Trophoblast cell (in vitro differentiated cells and primary cell): Measurements from ENCODE around the gene PRLR.

Experiments
- DNase-seq, 2 donors: peaks; one replicate each; pipeline ENCODE4 v3.0.0-alpha.2; 2016
- H2AFZ ChIP-seq: 2 replicates; pipeline ENCODE4 v1.6.1; 2013; ENCODE audit warnings: low read length, moderate library complexity, mild to moderate bottlenecking; ENCODE audit not compliant: insufficient read depth, poor library complexity
- H2AK5ac ChIP-seq: 2 replicates; pipeline ENCODE4 v1.6.1; 2013; ENCODE audit warnings: mild to moderate bottlenecking, low read length
- H2BK120ac ChIP-seq: 2 replicates; pipeline ENCODE4 v1.6.1; 2013; ENCODE audit warnings: low read length, mild to moderate bottlenecking, moderate library complexity; ENCODE audit not compliant: insufficient read depth, poor library complexity
- H2BK12ac ChIP-seq: 2 replicates; pipeline ENCODE4 v1.6.1; 2013; ENCODE audit warnings: mild to moderate bottlenecking, low read length, moderate library complexity
- H2BK5ac ChIP-seq: 2 replicates; pipeline ENCODE4 v1.6.1; 2013; ENCODE audit warnings: low read length, low read depth, moderate library complexity, mild to moderate bottlenecking; ENCODE audit not compliant: poor library complexity
- H3K14ac ChIP-seq: 2 replicates; pipeline ENCODE4 v1.6.1; 2013; ENCODE audit warnings: mild to moderate bottlenecking, low read length
- H3K18ac ChIP-seq: 2 replicates; pipeline ENCODE4 v1.6.1; 2013; ENCODE audit warnings: mild to moderate bottlenecking, low read length
- H3K23ac ChIP-seq: 2 replicates; pipeline ENCODE4 v1.6.1; 2013; ENCODE audit warnings: low read length
- H3K27ac ChIP-seq: 2 replicates; pipeline ENCODE4 v1.5.1; 2013; ENCODE audit warnings: low read depth, mild to moderate bottlenecking, inconsistent platforms, low read length, moderate library complexity
- H3K27me3 ChIP-seq: 2 replicates; pipeline ENCODE4 v1.6.1; 2013; ENCODE audit warnings: inconsistent platforms, mild to moderate bottlenecking, low read length, moderate library complexity; ENCODE audit not compliant: insufficient read depth
- H3K36me3 ChIP-seq, 2 experiments: 1 replicate in 1 of 2; 2 replicates in 1 of 2; pipeline ENCODE4 v1.6.1; 2013; ENCODE audit warnings: low read length in 2 of 2, mild to moderate bottlenecking in 2 of 2, moderate library complexity in 1 of 2; ENCODE audit not compliant: insufficient read depth in 2 of 2, control insufficient read depth in 1 of 2
- H3K4ac ChIP-seq: 2 replicates; pipeline ENCODE4 v1.6.1; 2013; ENCODE audit warnings: low read depth, mild to moderate bottlenecking, low read length, moderate library complexity
- H3K4me1 ChIP-seq, 2 experiments: 1 replicate in 1 of 2; 2 replicates in 1 of 2; pipeline ENCODE4 v1.6.1; 2013; ENCODE audit warnings: low read length in 2 of 2, mild to moderate bottlenecking in 2 of 2, moderate library complexity in 1 of 2; ENCODE audit not compliant: insufficient read depth in 2 of 2, control insufficient read depth in 1 of 2
- H3K4me2 ChIP-seq: 2 replicates; pipeline ENCODE4 v1.6.1; 2013; ENCODE audit warnings: inconsistent platforms, mild to moderate bottlenecking, low read length, moderate library complexity
- H3K4me3 ChIP-seq: 2 replicates; pipeline ENCODE4 v1.5.1; 2013; ENCODE audit warnings: mild to moderate bottlenecking, low read depth, low read length, inconsistent platforms
- H3K79me1 ChIP-seq: one replicate; pipeline ENCODE4 v1.6.1; 2013; ENCODE audit warnings: low read length
- H3K79me2 ChIP-seq: 2 replicates; pipeline ENCODE4 v1.6.1; 2013; ENCODE audit warnings: low read length, mild to moderate bottlenecking; ENCODE audit not compliant: control insufficient read depth, insufficient read depth, poor library complexity
- H3K9ac ChIP-seq: 2 replicates; pipeline ENCODE4 v1.6.1; 2013; ENCODE audit warnings: mild to moderate bottlenecking, low read length
- H3K9me3 ChIP-seq: 2 replicates; pipeline ENCODE4 v1.6.1; 2013; ENCODE audit warnings: low read depth, mild to moderate bottlenecking, control low read depth, inconsistent platforms, low read length; ENCODE audit not compliant: insufficient read depth
- H4K12ac ChIP-seq: 2 replicates; pipeline ENCODE4 v1.6.1; 2013; ENCODE audit warnings: low read depth, mild to moderate bottlenecking, low read length, moderate library complexity
- H4K8ac ChIP-seq: 2 replicates; pipeline ENCODE4 v1.6.1; 2013; ENCODE audit warnings: low read depth, mild to moderate bottlenecking, low read length, moderate library complexity
- H4K91ac ChIP-seq: one replicate; pipeline ENCODE4 v1.6.1; 2013; ENCODE audit warnings: low read depth, mild to moderate bottlenecking, low read length, moderate library complexity
- WGBS: extraction: QIAGEN DNeasy Blood & Tissue Kit; methylation state at CpG from one replicate; pipeline ENCODE4 v1.1.7; 2013; ENCODE audit warnings: missing lambda C conversion rate; ENCODE audit not compliant: insufficient read length, insufficient coverage; ENCODE audit errors: extremely low coverage; 5-methylcytosine and 5-hydroxymethylcytosine counted together

Gene PRLR

GRCh38 chr5:35182486-35182885, 47.8 kb downstream of the PRLR start:
- Histone ChIP-seq H3K4me3 (no peak overlapping the region), H3K9me3 (no peaks in the 10 kb centered on the region), H3K79me2 (peaks cover 2% of the 10 kb centered on the region), H3K9ac (no peak overlapping the region), H3K4ac (no peak overlapping the region), H3K36me3 (no peaks in the 10 kb centered on the region), H3K14ac (no peak overlapping the region), H4K12ac (no peak overlapping the region), H3K27me3 (no peaks in the 10 kb centered on the region), H2AK5ac (no peak overlapping the region), H3K27ac (no peak overlapping the region), H3K18ac (no peak overlapping the region), H2AFZ (no peak overlapping the region), H3K4me2 (no peak overlapping the region), H3K23ac (no peak overlapping the region), H2BK120ac (no peak overlapping the region), H2BK5ac (no peak overlapping the region), H3K79me1 (no peaks in the 10 kb centered on the region), H4K91ac (no peak overlapping the region), H4K8ac (no peak overlapping the region), H2BK12ac (no peak overlapping the region), H3K4me1 (peaks cover 3 to 5% of the 10 kb centered on the region in 2 experiments)
- no peak for DNase-seq
- WGBS: no CpG with 5 or more reads among the region's 1 CpG

GRCh38 chr5:35180046-35180445, 50.2 kb downstream of the PRLR start:
- Histone ChIP-seq H3K4me3 (no peak overlapping the region), H3K36me3 (no peaks in the 10 kb centered on the region), H3K79me1 (no peaks in the 10 kb centered on the region), H3K18ac (no peak overlapping the region), H2BK120ac (no peak overlapping the region), H4K8ac (no peak overlapping the region), H3K23ac (no peak overlapping the region), H3K4me1 (peaks cover 3 to 5% of the 10 kb centered on the region in 2 experiments), H3K9me3 (no peaks in the 10 kb centered on the region), H2AK5ac (no peak overlapping the region), H3K9ac (no peak overlapping the region), H2BK5ac (no peak overlapping the region), H2AFZ (no peak overlapping the region), H4K91ac (no peak overlapping the region), H3K4me2 (no peak overlapping the region), H2BK12ac (no peak overlapping the region), H3K27ac (no peak overlapping the region), H4K12ac (no peak overlapping the region), H3K79me2 (peaks cover 2% of the 10 kb centered on the region), H3K14ac (no peak overlapping the region), H3K4ac (no peak overlapping the region), H3K27me3 (no peaks in the 10 kb centered on the region)
- no CpG with 5 or more reads among the region's 7 CpGs for WGBS
- no peak for DNase-seq

- Histone ChIP-seq H3K18ac (no peak overlapping the region), H2AK5ac (no peak overlapping the region), H3K23ac (no peak overlapping the region), H4K8ac (no peak overlapping the region), H2BK120ac (no peak overlapping the region), H3K79me1 (no peaks in the 10 kb centered on the region), H3K27me3 (no peaks in the 10 kb centered on the region), H3K9me3 (no peaks in the 10 kb centered on the region), H3K4me3 (no peak overlapping the region), H4K12ac (no peak overlapping the region), H4K91ac (no peak overlapping the region), H3K9ac (no peak overlapping the region), H3K14ac (no peak overlapping the region), H3K4ac (no peak overlapping the region), H3K4me2 (no peak overlapping the region), H3K36me3 (no peaks in the 10 kb centered on the region), H3K27ac (no peak overlapping the region), H2BK12ac (no peak overlapping the region), H2BK5ac (no peak overlapping the region), H3K4me1 (no peaks in the 10 kb centered on the region), H3K79me2 (no peaks in the 10 kb centered on the region), H2AFZ (no peak overlapping the region)
- DNase-seq: no peak
- no CpG with 5 or more reads among the region's 3 CpGs for WGBS
Measured at GRCh38 chr5:35177783-35178182, 52.5 kb downstream of the PRLR start.

GRCh38 chr5:35172533-35172932, 57.8 kb downstream of the PRLR start:
- Histone ChIP-seq H2AFZ (no peak overlapping the region), H3K79me2 (no peaks in the 10 kb centered on the region), H3K18ac (no peak overlapping the region), H2BK12ac (no peak overlapping the region), H3K9me3 (no peaks in the 10 kb centered on the region), H3K4me1 (peaks cover 3 to 6% of the 10 kb centered on the region in 2 experiments), H3K79me1 (no peaks in the 10 kb centered on the region), H3K4ac (no peak overlapping the region), H2BK5ac (no peak overlapping the region), H3K23ac (no peak overlapping the region), H2BK120ac (no peak overlapping the region), H3K4me3 (no peak overlapping the region), H3K36me3 (no peaks in the 10 kb centered on the region), H2AK5ac (no peak overlapping the region), H3K27me3 (no peaks in the 10 kb centered on the region), H3K14ac (no peak overlapping the region), H4K12ac (no peak overlapping the region), H4K8ac (no peak overlapping the region), H3K27ac (no peak overlapping the region), H4K91ac (no peak overlapping the region), H3K9ac (no peak overlapping the region), H3K4me2 (no peak overlapping the region)
- WGBS: no CpG with 5 or more reads among the region's 5 CpGs
- DNase-seq: no peak
